Endothelial cell of hepatic sinusoid (primary cell): Measurements from ENCODE around the gene BRSK2.

Experiments
- in situ Hi-C: cut with HindIII; loops from 2 replicates; pipeline ENCODE4 v1.10.0; 2017; ENCODE audit warnings: low sequenced_read_pairs

The BRSK2 gene

GRCh38 chr11:1447845-1448825, 58.4 kb downstream of the BRSK2 start:
- in situ Hi-C loops: no loop called here

GRCh38 chr11:1448882-1449281, 59.1 kb downstream of the BRSK2 start:
- in situ Hi-C loops: no loop called here

- in situ Hi-C loops: loop anchor here (5.0 kb wide), 1 partner anchor 87 kb away; no protein-coding TSS in a partner anchor
These were observed 59.9 kb downstream of the BRSK2 start for GRCh38 chr11:1449490-1450243.

- in situ Hi-C loops: loop anchor here (5.0 kb wide), 1 partner anchor 88 kb away; no protein-coding TSS in a partner anchor
These were observed 60.7 kb downstream of the BRSK2 start for GRCh38 chr11:1450344-1450875.

- in situ Hi-C loops: loop anchor here (5.0 kb wide), 1 partner anchor 89 kb away; no protein-coding TSS in a partner anchor
These were observed 61.4 kb downstream of the BRSK2 start for GRCh38 chr11:1450949-1451710.

- in situ Hi-C loops: loop anchor here (5.0 kb wide), 1 partner anchor 90 kb away; no protein-coding TSS in a partner anchor
These were observed 62.2 kb downstream of the BRSK2 start for GRCh38 chr11:1451781-1452470.

- in situ Hi-C loops: loop anchor here (5.0 kb wide), 1 partner anchor 90 kb away; no protein-coding TSS in a partner anchor
These were observed 63.0 kb downstream of the BRSK2 start for GRCh38 chr11:1452744-1453143.

- in situ Hi-C loops: loop anchor here (5.0 kb wide), 1 partner anchor 91 kb away; no protein-coding TSS in a partner anchor
These were observed 63.9 kb downstream of the BRSK2 start for GRCh38 chr11:1453611-1454034.

- in situ Hi-C loops: loop anchor here (5.0 kb wide), 1 partner anchor 92 kb away; no protein-coding TSS in a partner anchor
These were observed 64.8 kb downstream of the BRSK2 start for GRCh38 chr11:1454576-1454975.

- in situ Hi-C loops: no loop called here
These were observed 65.5 kb downstream of the BRSK2 start for GRCh38 chr11:1455032-1455762.

- in situ Hi-C loops: no loop called here
These were observed 66.0 kb downstream of the BRSK2 start for GRCh38 chr11:1455763-1456060.

GRCh38 chr11:1456176-1456575, 66.4 kb downstream of the BRSK2 start:
- in situ Hi-C loops: no loop called here

GRCh38 chr11:1456596-1457325, 67.0 kb downstream of the BRSK2 start:
- in situ Hi-C loops: no loop called here

- in situ Hi-C loops: no loop called here
These were observed 67.6 kb downstream of the BRSK2 start for GRCh38 chr11:1457326-1457680.

- in situ Hi-C loops: no loop called here
These were observed 68.1 kb downstream of the BRSK2 start for GRCh38 chr11:1457856-1458255.

GRCh38 chr11:1458340-1459218, 68.8 kb downstream of the BRSK2 start:
- in situ Hi-C loops: no loop called here

- in situ Hi-C loops: no loop called here
These were observed 69.5 kb downstream of the BRSK2 start for GRCh38 chr11:1459219-1459575.
